DMS153 treated with DMSO at 0.1 percent for 48 hours (cell line): ENCODE results near the gene PLA2G4E.

Experiments
- DNase-seq: peaks from one replicate; lab custom pipeline; 2025; ENCODE audit not compliant: unreplicated experiment; lab: John Stamatoyannopoulos, UW

The PLA2G4E gene

DNA sequence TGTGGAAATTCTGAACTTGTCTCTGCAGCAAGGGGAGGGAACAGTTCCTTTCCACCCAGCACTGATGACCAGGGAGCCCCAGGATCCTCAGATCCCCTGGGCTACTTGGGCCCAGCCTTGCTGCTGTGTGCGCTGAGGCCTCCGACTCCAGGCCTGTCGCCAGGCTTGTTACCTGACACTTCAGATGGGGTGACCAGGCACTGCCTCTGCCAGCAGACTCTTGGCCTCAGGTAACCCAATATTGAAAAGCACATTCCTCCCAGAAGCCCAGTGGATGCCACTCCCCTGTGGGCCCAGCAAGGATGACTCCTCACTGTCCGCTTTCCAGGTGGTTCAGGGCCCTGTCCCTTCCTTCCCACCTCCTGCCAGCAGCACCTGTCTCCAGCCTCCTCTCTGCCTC lies 3.5 kb upstream of the PLA2G4E start:
- DNase-seq = no peak

DNA sequence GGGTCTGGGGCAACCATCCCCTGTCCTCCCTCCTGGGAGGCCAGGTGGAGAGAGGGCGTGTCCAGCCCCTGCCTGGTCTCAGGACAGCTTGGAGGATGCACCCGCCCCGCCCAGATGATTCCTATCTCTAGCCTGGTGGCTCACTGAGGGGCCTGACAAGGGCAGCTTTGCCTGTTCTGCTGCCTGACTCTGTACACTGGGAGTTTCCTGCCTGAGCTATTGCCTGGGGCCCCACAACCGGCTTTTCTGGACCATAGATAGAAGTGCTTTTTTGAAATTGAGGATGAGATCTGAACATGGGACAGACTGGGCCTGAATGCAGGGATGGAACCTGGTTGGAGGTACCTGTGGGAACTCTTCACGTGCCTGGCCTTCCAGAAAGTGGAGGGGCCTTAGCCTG lies 751 bp upstream of the PLA2G4E start:
- no peak for DNase-seq

DNA sequence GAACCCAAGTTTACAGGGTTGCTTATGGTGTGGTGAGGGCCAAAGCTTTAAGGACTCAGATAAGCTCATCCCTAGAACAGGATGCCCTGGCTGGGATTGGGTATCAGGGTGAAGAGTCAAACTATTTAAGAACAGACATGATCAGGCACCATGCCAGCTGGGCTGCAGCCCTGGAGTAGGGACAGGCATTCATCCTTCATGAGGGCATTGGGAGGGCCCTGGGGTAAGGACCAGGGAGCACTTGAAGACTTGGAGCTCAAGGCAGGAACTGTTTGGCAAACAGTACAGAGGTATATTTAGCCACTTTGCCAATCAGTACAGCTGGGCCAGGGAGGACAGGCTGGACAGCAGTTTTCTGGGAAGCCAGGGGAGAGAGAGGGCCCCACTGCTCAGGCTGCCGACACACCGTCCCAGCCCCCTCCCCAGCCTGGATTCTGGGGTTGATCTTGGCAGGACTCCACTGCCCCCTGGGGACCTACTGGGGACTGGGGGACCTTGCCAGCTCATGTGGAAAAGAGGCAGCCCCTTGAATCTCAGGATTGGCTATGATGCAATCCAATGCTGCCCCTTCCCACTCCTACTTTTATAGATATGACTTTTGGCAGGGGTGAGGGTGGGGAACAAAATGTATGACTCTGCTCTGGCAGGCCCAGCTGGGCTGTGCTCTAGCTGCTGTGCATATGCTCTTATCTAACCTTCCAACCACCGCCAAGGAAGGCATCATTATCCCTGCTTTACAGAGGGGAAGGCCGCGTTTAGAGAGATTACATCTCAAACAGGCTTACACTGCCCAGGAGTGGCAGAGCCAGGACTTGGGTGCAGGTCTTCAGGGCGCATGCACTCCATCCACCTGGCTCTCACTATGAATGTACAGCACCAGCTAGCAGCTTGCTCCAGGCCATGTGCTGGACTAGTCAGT lies 2.3 kb downstream of the PLA2G4E start:
- no peak for DNase-seq

DNA sequence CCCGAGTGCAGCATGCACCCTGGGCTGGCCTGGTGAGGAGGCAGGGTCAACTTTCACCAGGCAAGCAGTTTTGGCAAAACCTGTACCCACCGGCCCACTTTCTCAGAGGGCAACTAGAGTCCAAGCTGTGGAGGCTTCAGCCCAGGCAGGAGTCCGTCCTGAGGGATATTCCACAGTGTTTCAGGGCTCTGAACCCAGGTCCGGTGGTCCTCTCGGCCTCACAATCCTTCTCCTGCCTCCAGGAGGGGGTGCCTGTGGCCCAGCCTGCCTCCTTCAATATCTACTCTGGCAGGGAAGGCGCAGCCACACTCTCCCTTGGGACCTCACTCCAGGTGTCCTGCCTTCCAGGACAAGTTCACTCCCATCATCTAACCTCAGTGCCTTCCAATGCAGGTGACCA lies 3.9 kb downstream of the PLA2G4E start:
- DNase-seq = no peak

DNA sequence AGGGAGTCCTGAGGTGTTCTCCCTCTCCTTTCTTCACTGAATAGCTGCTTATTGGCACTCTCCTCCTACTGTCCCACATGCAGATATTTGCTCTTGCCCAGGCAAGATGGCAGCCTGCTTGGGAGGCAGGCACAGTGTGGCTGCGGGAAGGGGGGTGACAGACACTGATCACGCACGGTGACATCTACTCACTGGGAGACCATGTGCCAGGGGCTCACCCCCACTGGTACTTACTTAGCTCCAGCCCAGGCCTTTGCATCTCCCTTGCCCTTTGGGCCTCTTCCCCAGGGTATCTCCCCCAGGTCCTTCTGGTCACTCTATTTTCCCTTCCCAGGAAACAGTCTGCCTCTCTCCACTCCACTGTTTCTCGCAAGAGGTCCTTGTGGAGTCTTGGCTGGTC lies 6.4 kb downstream of the PLA2G4E start:
- no peak for DNase-seq

DNA sequence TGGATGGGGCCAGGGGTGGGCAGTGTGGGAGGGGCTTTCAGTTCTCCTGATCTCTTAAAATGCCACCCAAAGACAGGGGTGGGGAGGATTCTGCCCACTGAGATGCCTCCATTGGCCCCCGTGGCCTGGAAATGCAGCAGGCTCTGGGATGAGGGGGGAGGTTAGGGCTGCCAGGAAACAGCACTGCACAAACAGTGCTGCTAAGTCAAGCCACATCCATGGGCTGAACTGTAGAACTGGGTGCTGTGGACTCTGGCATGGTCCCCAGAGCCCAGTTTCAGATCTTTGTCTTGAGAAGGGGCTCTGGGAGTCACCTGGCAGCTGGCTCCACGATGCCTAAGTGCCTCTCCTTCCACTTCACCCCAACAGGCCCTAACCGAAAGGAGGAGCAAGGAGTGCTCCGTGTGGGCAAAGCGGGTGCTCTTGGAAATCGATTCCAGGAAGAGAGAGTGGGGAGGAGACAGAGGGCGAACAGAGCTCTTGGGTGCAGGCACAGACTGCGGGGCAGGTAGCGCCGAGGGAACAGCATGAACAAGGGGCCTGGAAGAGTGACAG lies 7.8 kb downstream of the PLA2G4E start:
- DNase-seq = no peak

DNA sequence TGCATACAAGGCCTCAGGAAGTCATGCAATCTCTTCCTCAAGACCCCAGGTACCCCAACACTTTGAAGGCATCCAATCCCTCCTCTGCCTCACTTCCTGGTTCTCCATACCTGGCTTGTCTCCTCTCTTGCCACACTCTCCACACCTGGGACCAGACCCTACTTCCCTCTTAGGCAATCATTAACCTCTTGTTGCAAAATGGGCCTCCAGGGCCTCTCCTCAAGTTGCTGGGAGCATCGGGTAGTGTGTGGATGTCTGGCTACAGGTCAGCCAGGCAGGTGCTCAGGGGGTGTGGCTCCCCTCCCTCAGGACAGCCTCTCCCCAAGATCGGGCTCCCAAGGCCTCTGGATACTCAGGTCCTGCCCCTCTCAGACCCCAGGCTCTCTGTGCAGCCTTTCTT lies 8.6 kb downstream of the PLA2G4E start:
- no peak for DNase-seq

DNA sequence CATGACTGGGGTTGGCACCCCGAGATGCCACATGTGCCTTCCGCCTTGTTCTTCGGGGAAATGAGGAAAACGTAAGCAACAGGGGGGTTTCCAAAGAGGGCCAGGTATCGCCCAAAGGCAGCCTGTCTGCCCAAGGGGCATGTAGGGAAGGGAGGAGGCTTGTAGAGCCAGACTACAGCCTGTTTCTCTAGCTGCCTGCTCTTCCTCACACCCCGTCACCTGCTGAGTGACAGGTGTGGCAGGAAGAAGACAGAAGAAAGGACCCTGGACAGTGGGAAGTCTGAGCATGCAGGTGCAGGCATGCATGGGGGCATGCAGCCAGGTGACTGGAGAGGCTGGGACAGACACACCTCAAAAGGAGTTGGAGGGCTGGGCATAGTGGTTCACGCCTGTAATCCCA lies 9.8 kb downstream of the PLA2G4E start:
- no peak for DNase-seq

DNA sequence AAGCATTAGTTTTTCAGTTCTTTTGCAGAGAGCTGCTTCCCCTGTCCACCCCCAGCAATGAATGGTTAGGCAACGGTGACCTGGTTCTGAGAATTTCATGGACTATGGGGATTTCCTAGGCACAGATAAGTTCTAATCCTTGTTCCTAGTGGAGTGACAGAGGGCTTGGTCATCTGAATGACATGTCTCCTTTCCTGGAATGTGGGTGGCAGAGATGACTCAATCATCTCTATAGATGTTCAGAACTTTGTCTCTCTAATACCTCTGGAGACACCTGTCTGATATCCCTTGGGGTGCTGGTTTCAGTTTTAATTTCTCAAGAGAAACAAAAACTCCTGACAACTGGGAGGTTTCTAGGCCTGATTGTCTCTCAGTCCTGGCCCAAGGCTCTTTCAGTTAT lies 10.4 kb downstream of the PLA2G4E start:
- DNase-seq = no peak

DNA sequence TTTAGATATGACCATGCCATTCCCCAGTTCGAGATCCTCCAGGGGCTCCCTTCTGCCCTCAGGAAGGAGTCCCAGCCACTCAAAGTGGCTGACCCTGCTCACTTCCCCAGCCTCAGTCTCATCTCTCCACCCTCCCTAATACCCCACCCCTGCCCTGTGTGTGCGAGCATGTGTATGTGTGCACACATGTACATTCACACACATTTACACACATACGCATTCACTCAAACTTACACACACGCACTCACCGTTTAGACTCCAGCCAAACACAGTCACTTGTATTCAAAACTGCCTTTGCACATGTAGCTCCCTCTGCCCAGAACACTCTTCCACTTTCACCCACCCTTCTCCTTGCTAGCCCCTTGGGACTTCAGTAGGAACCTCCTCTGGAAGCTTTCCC lies 11.4 kb downstream of the PLA2G4E start:
- no peak for DNase-seq

DNA sequence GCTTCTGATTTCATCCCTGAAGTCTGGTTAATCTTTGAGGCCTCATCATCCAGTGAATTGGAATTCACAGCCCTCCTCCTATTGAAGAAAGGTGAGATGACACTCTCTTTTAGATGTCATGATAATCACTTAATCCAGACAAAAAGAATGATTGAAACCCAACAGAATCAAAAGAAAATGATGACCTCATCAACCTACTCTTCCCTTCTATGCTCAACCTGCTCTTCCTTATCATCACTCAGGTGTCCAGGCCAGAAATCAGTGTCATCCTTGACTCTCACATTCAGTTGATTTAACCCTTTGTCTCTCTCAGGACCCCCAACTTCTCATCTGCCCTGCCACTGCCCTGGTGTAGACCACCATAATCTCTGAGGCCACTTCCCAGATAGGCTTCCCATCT lies 11.8 kb downstream of the PLA2G4E start:
- DNase-seq = no peak

- no peak for DNase-seq
Observed at GRCh38 chr15:42007386-42007785, 13.5 kb downstream of the PLA2G4E start.

GRCh38 chr15:42002333-42002732 lies 18.5 kb downstream of the PLA2G4E start:
- no peak for DNase-seq

DNA sequence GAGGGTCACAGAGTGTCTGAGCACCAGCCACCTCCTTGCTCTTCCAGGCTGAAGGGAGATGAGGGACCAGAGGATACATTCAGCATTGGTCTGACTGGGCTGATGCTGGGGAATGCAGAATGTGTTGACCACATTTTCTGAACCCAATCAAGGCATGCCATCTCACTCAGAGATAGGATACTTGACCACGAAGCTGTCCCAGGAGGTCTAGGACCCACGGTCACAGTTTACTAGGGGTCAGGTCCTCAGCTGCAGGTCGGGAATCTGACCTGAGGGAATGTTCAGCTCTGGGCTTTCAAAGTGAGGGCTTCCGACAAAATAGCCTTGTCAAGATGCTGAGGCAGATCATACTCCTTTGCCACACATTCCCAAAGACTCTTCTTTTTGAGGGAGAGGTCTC lies 19.6 kb downstream of the PLA2G4E start:
- no peak for DNase-seq

- DNase-seq = no peak
Observed at GRCh38 chr15:41999290-42000285, 21.3 kb downstream of the PLA2G4E start.

DNA sequence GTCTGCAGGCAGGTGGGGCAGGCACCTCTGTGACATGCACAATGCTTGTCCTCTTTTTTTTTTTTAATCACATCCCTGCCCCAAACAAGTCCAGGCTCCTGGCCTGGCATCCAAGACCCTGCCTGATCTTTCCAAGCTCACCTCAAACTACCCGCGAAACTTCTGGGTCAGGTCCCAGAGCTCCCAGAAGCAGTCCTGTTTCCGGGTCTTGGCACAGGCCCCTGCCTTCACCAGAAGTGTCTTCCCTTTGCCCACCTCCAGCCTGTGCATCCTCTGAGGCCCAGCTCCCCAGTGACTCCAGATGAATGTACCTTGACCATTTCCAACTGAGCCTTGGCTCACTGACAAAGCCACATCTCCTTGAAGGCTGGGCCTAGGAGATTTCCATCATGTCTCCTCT lies 23.0 kb downstream of the PLA2G4E start:
- DNase-seq = no peak

DNA sequence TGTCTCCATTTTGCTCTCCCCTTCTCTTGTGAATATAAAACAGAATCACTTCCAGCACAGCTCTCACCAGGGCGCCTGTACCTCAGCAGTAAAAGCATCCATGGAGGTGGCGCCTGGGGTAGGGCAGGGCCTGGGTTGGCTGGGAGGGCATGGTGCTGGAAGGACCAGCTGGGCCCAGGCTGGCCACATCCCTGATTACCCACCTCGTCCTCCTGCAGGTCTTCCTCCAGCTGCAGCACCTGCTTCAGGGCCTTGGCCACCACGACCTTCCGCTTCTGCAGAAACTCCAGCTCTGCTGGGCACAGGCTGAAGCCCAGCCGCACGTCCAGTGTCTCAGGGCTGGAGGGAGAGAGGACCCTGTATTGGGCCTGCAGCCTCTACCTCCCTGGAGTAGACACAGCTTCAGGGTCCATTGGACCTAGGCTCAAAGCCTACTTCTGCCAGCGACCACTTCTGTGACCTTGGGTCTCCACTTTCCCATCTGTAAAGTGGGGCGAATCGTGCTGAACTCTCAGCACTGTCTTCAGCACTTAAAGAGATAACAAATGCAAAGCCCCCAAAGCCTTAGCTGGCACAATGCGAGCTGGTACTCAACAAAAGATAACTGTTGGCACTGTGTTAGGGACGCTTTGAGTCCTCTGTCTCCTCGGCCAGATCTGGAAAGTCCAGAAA lies 23.8 kb downstream of the PLA2G4E start:
- no peak for DNase-seq

GRCh38 chr15:41996376-41996775 lies 24.5 kb downstream of the PLA2G4E start:
- DNase-seq = no peak

DNA sequence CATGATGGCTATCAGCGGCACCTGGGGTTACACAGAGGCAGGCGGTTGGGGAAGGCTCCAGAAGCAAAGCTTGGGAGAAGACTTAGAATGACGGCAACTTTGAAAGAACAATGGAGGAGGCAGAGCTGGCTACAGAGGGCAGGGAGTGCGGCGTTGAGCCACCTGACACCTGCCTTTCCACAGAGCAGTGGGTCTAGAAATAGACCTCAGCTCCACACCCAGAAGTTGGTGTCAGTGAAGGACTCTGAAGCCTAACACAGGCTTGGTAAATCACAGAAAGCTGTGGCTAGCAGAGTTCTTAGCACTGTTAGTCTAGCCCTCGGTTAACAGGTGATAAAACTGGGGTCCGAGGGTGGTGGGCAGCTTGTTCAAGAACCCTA lies 25.4 kb downstream of the PLA2G4E start:
- no peak for DNase-seq

DNA sequence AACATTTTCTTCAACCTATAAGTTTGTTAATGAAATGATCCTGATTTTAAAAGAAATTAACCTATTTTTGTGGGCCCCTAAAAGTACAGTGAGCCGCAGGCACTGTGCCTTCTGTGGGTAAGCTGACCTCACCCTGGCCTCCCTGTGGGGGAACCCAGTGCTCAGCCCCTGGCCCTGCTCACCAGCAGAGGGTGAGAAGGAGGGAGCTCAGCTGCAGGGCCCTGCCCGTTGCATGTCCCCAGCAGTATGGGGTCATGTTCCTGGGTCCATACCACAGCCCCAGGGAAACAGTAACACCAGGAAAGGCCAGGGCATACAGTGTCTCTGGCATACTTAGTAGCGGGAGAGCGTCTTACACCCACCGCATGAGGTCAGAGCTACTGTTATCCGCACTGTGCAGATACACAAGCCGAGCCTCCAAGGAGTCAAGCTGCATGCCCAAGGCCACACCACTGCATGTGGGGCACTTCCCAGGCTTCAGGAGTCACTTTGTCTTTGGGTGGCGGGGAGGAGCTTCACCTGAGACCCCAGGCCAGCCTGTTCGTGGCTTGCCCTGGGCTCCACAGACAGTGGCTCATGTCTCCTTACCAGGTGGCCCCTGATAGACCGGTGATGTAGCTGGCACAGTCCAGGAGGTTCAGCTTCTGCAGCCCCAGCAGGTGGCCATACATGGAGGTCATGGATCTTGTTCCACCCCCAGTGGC lies 25.9 kb downstream of the PLA2G4E start:
- DNase-seq = no peak
